HG02973 (cell line): ENCODE data around the gene ANAPC5.

Source experiments
- ATAC-seq: cut with Tn5 transposase; IDR thresholded peaks from one replicate; pipeline ENCODE4 v1.9.1; 2021; ENCODE audit warnings: moderate library complexity; ENCODE audit not compliant: unreplicated experiment

Gene ANAPC5

DNA sequence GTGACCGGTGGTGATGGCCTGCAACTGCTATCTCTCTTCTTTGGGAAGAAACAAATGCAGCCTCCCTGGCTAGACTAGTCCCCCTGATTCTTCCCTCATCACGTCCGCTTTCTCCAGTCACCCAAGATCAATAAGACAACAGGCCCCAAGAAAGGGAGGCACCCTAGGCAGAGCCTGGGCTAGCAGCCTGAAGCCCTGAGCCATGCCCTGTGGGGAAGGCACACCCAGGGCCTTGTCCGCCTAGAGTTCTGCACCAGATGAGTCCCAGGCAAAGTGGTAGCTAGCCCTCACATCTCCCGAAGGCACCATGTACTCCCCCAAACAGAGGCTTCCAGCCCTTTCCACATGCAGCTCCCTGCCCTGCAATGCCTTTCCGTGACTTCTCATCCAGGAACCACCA is 90.8 kb downstream of the ANAPC5 start:
- ATAC-seq: no peak

DNA sequence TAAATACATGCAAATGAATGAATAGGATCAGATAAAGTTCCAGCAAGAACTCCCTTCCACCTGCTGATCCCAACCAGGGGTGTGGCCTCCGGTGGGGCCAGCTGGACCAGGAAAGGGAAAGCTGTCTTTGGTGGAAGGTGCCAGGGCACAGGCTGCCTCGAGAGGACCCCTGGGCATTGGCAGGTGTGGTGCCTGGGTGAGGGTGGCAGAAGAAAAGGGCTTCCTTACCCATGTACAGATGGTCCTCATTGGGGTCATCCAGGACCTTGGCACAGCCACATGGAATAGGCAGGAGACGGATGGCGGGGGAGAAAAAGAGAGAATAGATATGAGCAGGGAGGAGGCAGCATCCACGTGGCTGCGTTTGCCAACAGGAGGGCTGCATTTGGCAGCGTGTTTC is 92.1 kb downstream of the ANAPC5 start:
- no peak for ATAC-seq

DNA sequence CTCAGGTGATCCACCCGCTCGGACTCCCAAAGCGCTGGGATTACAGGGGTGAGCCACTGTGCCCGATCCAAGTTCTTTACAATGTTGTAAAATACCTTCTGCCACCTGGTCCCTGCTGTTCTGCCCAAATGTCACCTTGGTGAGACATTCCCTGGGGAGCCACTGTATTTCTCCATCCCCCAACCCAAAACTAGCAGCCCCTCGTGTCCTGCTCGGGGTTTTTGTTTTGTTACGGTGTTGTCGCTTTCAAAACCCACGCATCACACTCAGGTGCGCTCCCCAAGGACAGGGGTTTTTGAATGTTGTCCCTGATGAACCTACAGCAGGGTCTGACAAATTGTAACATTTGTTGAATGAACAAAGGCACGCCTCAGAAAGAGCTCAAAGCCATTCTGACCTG is 93.1 kb downstream of the ANAPC5 start:
- ATAC-seq: no peak
